ENCODE data around the gene PRSS21. TPM values are rescaled to one million over a fixed set of nuclear protein-coding genes. Genes with fewer than 3 reads are reported as not detected.

Gene PRSS21
- total RNA-seq, 2 experiments from 2014 or later, result 11.3 to 12.5 TPM

- no peak for DNase-seq
- Mint-ChIP-seq H3K27ac (peak within 1 kb of the TSS; percentile 49), H3K27me3 (peaks cover 10% of the 10 kb centered on the region), H3K4me1 (ENCODE audit: low read depth) (peaks cover 4% of the 10 kb centered on the region), H3K36me3 (ENCODE audit: low read depth) (no peaks in the 10 kb centered on the region), H3K9me3 (peaks cover 11% of the 10 kb centered on the region), H3K4me3 (peak within 1 kb of the TSS; percentile 70)
- ATAC-seq, result peak; percentile 26
- intact Hi-C loops (cut with micrococcal nuclease), result no loop called here
- ChIA-PET POLR2A (no interaction called here), CTCF (interaction anchor here (1.3 to 1.9 kb wide), 2 partner anchors 11 to 19 kb away, joined by 5 to 11 read pairs; no protein-coding TSS in a partner anchor)
- TF ChIP-seq, protein P1, sequence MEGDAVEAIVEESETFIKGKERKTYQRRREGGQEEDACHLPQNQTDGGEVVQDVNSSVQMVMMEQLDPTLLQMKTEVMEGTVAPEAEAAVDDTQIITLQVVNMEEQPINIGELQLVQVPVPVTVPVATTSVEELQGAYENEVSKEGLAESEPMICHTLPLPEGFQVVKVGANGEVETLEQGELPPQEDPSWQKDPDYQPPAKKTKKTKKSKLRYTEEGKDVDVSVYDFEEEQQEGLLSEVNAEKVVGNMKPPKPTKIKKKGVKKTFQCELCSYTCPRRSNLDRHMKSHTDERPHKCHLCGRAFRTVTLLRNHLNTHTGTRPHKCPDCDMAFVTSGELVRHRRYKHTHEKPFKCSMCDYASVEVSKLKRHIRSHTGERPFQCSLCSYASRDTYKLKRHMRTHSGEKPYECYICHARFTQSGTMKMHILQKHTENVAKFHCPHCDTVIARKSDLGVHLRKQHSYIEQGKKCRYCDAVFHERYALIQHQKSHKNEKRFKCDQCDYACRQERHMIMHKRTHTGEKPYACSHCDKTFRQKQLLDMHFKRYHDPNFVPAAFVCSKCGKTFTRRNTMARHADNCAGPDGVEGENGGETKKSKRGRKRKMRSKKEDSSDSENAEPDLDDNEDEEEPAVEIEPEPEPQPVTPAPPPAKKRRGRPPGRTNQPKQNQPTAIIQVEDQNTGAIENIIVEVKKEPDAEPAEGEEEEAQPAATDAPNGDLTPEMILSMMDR (IDR thresholded peaks at IDR 0.05), result no peak
Measured at GRCh38 chr16:2857451-2858244, 40.6 kb downstream of the PRSS21 start, which contains the start of gene PRSS22. TSS of gene PRSS22 (minus strand) at chr16:2858170. CDS start at chr16:2858104, 66 bp downstream.

DNA sequence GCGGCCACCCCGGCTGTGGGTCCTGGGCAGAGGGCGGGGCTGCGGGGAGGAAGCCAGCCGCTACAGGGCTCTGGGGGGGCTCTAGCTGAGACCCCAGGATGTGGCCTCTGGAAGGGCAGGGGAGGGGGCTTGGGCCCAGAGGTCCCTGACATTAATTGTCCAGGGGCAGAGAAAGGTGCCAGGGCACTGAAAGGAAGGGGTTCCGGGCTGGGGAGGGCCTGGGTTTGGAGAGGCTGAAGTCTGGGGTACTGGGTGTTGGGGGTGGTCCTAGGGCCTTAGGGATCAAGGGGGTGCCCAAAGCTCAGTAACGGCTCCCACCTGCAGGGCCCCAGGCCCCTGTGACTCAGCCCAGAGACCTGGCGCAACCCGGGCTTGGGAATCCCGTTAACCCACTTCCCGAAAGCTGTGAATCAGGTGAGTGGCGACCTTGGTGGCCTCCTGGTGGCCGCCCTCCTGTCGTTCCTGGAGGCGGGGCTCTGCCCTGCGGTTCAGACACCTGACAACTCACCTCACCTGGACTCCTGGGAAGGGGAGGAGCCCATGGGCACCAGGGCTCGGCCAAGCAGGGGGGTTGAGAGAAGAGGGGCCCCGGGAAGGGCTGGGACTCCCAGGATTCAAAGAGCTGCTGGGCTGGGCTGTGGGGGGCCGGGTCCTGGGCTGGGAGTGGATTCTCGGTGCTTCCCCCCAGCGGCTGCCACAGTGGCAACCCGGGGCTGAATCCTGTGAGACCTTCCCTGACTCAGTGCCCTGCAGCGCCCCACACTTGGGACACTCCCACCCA lies 41.4 kb downstream of the PRSS21 start:
- DNase-seq, result no peak
- peaks cover 10% of the 10 kb centered on the region for H3K27me3 Mint-ChIP-seq
- peaks cover 4% of the 10 kb centered on the region for H3K4me1 Mint-ChIP-seq (ENCODE audit: low read depth)
- ATAC-seq, result no peak
- TF ChIP-seq, protein P1 (IDR thresholded peaks at IDR 0.05), result no peak
- ChIA-PET CTCF (interaction anchor here (1.3 kb wide), 1 partner anchor 19 kb away, joined by 5 read pairs; no protein-coding TSS in a partner anchor), POLR2A (no interaction called here)
- no peaks in the 10 kb centered on the region for H3K36me3 Mint-ChIP-seq (ENCODE audit: low read depth)
- intact Hi-C loops (cut with micrococcal nuclease), result no loop called here
- H3K4me3 Mint-ChIP-seq, result no peak overlapping the region
- no peak overlapping the region for H3K27ac Mint-ChIP-seq
- peaks cover 11% of the 10 kb centered on the region for H3K9me3 Mint-ChIP-seq

- intact Hi-C loops (cut with micrococcal nuclease), result no loop called here
- ChIA-PET POLR2A (interaction anchor here (0.6 to 1.1 kb wide), 2 partner anchors 69 to 107 kb away, joined by 3 to 4 read pairs; no protein-coding TSS in a partner anchor), CTCF (no interaction called here)
- Mint-ChIP-seq H3K4me3 (no peak overlapping the region), H3K4me1 (ENCODE audit: low read depth) (peaks cover 4% of the 10 kb centered on the region), H3K27ac (no peak overlapping the region), H3K9me3 (peaks cover under 1% of the 10 kb centered on the region), H3K27me3 (peaks cover 8% of the 10 kb centered on the region), H3K36me3 (ENCODE audit: low read depth) (no peaks in the 10 kb centered on the region)
- TF ChIP-seq, protein P1 (IDR thresholded peaks at IDR 0.05), result no peak
- ATAC-seq (no peak), DNase-seq (no peak)
Measured at GRCh38 chr16:2859686-2860265, 42.7 kb downstream of the PRSS21 start.

- H3K36me3 Mint-ChIP-seq (ENCODE audit: low read depth), result no peaks in the 10 kb centered on the region
- ATAC-seq, result no peak
- H3K4me1 Mint-ChIP-seq (ENCODE audit: low read depth), result peaks cover 4% of the 10 kb centered on the region
- POLR2A ChIA-PET, result interaction anchor here (1.2 kb wide), 1 partner anchor 19 kb away, joined by 3 read pairs; no protein-coding TSS in a partner anchor
- no peaks in the 10 kb centered on the region for H3K9me3 Mint-ChIP-seq
- peak; percentile 41 for DNase-seq
- CTCF ChIA-PET, result interaction anchor here (1.3 kb wide), 1 partner anchor 23 kb away, joined by 5 read pairs; no protein-coding TSS in a partner anchor
- TF ChIP-seq, protein P1 (IDR thresholded peaks at IDR 0.05), result no peak
- no peak overlapping the region for H3K27ac Mint-ChIP-seq
- no peak overlapping the region for H3K4me3 Mint-ChIP-seq
- intact Hi-C loops (cut with micrococcal nuclease), result no loop called here
- H3K27me3 Mint-ChIP-seq, result peaks cover 8% of the 10 kb centered on the region
Measured at GRCh38 chr16:2860826-2861567, 44.0 kb downstream of the PRSS21 start.

Data from activated CD8-positive, alpha-beta T cell treated with anti-CD3 and anti-CD28 coated beads for 36 hours (primary cell).